NCI-H2196 (cell line): ENCODE measurements around the gene SPRED1.

Experiments used
- DNase-seq: peaks from one replicate; lab custom pipeline; 2025; ENCODE audit not compliant: unreplicated experiment; lab: John Stamatoyannopoulos, UW

SPRED1 gene

GRCh38 chr15:38252481-38253350, at the start of gene SPRED1:
Gene SPRED1 (plus strand): TSS chr15:38252836. CDS start chr15:38253186, 350 bp downstream.
- DNase-seq, result peak; percentile 4

DNA sequence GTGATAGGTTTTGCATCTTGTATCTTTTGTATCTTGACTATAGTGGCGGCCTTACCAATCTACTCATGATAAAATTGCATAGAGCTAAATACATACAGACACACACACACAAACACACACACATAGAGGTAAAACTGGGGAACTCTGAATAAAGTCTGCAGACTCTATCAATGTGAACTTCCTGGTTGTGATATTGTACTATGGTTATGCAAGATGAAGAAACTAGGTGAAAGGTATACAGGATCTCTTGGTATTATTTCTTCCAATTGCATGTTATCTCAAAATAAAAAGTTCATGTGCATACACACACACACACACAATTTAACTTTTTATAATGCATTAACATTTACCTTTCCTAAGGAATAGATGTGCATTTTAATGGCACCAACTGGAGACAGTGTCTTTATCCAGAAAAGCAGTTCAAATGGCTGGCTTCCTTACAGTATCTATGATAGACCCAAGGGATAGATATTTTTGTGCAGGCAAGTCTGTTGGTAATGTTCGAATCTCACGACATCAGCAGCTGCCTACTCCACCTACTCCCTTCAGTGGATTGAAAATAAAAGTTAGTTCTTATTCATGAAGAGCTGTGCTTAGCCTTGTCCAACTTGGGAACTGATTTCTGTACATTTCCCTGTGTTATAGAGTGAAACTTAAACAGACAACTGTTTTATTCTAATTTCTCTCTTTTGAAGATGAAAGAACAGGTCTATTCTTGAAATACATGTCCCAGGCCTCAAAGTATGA, 46.9 kb upstream of the SPRED1 start:
- no peak for DNase-seq

DNA sequence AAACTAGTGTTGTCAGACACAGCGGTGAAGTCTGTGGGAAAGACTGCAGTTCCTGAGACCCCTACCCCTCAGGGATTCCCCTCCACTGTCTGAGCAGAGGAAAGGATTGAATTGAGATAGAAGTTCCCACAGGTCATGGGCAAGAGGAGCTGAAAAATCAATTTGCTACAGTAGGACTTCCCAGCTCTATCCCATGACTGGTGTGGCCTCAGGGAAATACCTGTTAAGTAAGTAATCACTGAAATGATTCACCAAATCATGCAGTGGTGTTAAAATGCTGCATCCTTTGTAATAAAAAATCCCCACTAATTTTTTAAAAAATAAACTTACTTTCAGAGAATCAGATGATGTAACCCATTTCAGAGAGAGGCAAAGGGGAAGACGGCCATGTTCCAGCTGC, 45.0 kb upstream of the SPRED1 start:
- no peak for DNase-seq

GRCh38 chr15:38208206-38208605, 44.4 kb upstream of the SPRED1 start:
- DNase-seq, result no peak

DNA sequence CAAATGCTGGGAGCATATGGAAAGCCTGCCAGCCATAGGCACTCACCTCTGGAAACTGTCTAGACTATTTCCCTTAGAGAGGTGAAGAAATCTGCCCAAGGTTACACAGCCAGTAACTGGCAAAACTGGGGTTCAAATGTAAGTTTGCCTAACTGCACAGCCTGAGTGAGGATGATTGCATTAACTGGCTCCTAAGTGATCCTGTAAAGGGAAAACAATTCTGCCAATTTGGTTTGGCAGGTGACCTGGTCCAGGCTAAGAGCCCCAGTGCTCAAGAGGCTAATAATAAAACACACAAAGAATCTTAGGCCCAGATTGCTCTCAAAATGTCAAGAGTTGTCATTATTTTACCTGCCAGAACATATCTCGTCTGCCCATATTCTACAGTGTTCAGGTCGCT, 43.9 kb upstream of the SPRED1 start:
- DNase-seq, result no peak

DNA sequence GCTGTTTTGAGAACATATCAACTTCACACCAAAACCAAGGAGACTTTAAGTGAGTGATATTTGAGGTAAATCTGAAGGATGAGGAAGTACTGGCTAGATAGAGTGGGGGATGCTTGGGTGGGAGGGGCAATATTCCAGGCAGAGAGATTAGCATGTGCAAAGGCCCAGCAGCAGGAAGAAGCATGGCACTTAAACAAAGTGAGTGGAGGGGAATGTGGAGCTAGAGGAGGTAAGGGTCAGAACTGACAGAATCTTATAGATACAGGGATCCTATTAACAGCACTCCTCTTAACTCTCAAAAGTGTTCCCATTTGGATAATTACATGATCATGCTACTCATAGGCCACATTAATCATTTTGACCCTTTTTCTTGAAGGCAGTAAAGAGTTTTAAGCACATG, 41.4 kb upstream of the SPRED1 start:
- no peak for DNase-seq

- DNase-seq, result no peak
Measured at GRCh38 chr15:38211811-38212210, 40.8 kb upstream of the SPRED1 start.

DNA sequence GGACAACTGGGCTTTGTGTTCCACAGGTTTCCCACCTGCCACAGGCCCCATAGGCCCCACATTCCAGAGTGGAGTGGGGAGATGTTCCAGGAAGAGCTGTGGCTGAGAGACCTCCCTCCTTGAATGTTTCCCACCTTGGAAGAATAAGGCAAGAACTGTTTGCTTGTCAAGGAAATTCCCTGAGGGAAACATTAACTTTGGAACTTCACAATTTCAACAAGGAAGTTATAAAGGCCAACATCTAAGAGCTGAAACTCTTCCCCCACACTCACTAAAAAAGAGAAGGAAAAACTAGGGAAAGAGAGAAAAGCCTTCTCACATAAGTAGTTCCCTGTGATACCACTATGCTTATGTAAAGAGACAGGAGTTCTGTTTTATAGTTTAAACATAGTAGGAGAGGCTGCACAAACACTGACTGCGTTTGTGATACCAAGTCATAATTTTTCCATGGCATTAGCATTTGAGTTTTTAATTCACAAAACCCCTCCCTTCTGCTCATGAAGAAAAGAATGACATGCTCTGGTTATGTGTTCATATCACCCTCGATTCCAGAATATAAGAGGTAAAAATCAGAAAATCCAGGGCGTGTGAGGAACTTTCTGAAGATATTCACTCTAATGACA, 39.8 kb upstream of the SPRED1 start:
- no peak for DNase-seq

DNA sequence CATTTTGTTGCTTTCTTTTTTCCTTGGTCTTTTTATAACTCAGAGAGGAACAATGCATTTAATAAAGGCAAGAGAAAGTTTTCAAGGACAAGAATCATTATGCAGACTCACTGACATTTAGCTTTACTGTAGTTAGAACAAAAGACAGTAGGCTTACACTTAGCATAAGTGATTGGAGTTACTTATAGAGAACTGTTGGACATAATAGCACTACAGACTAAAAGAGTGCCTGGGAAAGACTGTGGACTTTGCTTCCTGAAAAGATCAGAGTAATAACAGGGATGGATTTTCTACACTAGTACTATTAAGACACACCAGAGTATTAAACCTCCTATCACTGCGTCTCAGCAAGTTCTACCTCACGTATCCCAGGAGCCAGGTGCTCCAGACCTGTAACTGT, 39.3 kb upstream of the SPRED1 start:
- DNase-seq, result no peak

DNA sequence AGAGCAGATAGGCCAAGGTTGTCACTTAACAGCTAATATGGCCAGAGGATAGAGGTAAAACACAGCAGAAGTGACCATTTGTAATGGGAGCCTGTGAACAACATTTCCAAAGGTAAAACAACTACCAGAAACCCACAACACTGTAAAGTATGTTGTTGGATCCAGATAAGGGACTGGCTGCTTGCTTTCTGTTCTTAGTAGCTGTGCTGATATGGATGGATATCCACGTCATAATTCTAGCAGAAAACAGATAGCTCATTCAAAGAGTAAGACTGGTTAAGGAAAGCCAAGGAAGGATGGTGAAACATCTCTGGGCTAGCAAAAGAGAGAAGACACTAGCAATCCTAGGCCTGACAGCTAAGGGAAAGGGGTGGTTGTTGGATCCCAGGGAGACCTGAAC, 36.9 kb upstream of the SPRED1 start:
- no peak for DNase-seq

DNA sequence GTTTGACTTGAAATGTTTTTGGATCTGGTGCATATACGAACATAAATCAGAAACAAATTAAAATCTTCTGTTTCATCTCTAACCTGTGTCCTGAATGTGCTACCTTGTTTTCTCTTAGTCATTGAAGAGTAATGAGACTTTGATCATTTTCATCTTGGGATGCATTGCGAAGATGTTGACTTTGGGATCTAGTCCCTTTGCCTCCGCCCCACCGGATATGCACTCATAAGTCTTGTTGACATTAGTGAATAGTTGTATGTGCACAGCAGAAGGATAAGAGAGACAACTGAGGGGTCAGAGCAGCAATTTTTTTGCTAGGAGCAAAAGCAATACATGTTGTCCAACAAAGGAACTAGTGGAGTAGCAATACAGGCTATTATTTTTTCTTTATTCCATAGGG, 35.9 kb upstream of the SPRED1 start:
- DNase-seq, result no peak

GRCh38 chr15:38217191-38217595, 35.4 kb upstream of the SPRED1 start:
- DNase-seq, result no peak

- no peak for DNase-seq
Measured at GRCh38 chr15:38217788-38218609, 34.6 kb upstream of the SPRED1 start.

- DNase-seq, result no peak
Measured at GRCh38 chr15:38220606-38221273, 31.9 kb upstream of the SPRED1 start.

- DNase-seq, result no peak
Measured at GRCh38 chr15:38224486-38224885, 28.1 kb upstream of the SPRED1 start.

GRCh38 chr15:38225381-38225780, 27.3 kb upstream of the SPRED1 start:
- no peak for DNase-seq

GRCh38 chr15:38226608-38227266, 25.9 kb upstream of the SPRED1 start:
- DNase-seq, result no peak

GRCh38 chr15:38227941-38228340, 24.7 kb upstream of the SPRED1 start:
- no peak for DNase-seq

DNA sequence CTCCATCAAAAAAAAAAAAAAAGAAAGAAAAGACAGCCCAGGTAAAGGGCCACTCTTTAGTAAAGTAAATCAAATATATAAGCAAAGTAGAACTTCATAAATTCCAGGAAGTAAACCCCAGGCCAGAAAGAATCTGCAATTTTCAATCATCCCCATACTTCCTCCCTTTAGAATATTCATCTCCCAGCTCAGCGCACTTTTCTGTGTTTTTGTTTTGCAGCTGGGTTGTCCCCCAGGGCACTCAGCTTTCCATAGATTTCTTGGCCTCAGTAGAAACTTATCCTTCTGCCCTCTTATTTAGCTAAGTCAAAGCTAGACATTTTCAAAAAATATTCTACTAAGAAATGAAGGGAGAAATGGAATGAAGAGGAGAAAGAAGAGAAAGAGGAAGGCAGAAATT, 24.0 kb upstream of the SPRED1 start:
- no peak for DNase-seq
